Glutamatergic neuron (in vitro differentiated cells): Measurements from ENCODE around the gene PRKCE. TPM values are rescaled to one million over a fixed set of nuclear protein-coding genes. Genes with fewer than 3 reads are reported as not detected.
"Not testable (repeated sequence)": the region's sequence is repeated elsewhere in the genome, so short reads cannot be mapped to it uniquely, and the experiment has no call there.

Source experiments
- DNase-seq: peaks from one replicate; pipeline ENCODE4 v3.0.0; 2022
- H3K27ac Mint-ChIP-seq: one replicate; pipeline ENCODE4 v1.8.0; 2020; ENCODE audit warnings: mild to moderate bottlenecking, mixed read lengths, inconsistent platforms; ENCODE audit not compliant: unreplicated experiment
- H3K27me3 Mint-ChIP-seq: one replicate; pipeline ENCODE4 v1.8.0; 2020; ENCODE audit warnings: mild to moderate bottlenecking, moderate library complexity, mixed read lengths, inconsistent platforms; ENCODE audit not compliant: unreplicated experiment
- H3K36me3 Mint-ChIP-seq: one replicate; pipeline ENCODE4 v1.8.0; 2020; ENCODE audit warnings: mild to moderate bottlenecking, mixed read lengths, inconsistent platforms; ENCODE audit not compliant: unreplicated experiment
- H3K4me1 Mint-ChIP-seq: one replicate; pipeline ENCODE4 v1.8.0; 2020; ENCODE audit warnings: mild to moderate bottlenecking, low read depth, mixed read lengths, inconsistent platforms; ENCODE audit not compliant: unreplicated experiment
- H3K4me3 Mint-ChIP-seq: one replicate; pipeline ENCODE4 v1.8.0; 2020; ENCODE audit warnings: mild to moderate bottlenecking, mixed read lengths, inconsistent platforms; ENCODE audit not compliant: unreplicated experiment
- H3K9me3 Mint-ChIP-seq: one replicate; pipeline ENCODE4 v1.8.0; 2020; ENCODE audit warnings: mild to moderate bottlenecking, moderate library complexity, mixed read lengths, inconsistent platforms; ENCODE audit not compliant: unreplicated experiment
- total RNA-seq: library from RNA; stranded (reverse); fragmentation: NEBNext Ultra II Directional; extraction: Animal tissue kit (Norgen Biotek cat#: 25700); gene quantifications from one replicate; pipeline ENCODE4 v1.2.1, GENCODE V29; 2021; ENCODE audit not compliant: unreplicated experiment
- TF ChIP-seq, protein P1 (sequence below): fragments of 200-600 bp; sonication (generic); IDR thresholded peaks from one replicate; pipeline ENCODE4 v1.5.0; 2021; ENCODE audit not compliant: partially characterized antibody, unreplicated experiment

PRKCE gene
- total RNA-seq, 1 donor from 2014 or later: 74.8 TPM

DNA sequence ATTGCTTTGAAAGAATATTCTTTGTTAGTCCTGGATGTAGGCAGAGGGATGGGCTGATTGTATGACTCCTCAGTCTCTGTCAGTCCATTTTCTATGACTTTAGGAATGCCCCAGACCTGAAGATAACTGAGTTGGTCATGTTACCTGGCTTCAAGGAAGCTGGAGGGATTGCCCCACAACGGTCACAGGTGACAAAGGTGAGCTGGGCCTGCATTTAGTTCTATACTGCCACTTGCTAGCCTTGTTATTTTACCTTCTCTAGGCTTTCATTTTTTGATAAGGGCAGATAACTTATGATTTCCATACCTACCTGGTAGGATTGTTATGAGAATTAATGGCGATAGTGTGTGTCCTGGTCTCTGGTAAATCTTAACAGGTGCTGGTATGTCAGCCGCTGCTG lies 260.1 kb downstream of the PRKCE start:
- H3K36me3 Mint-ChIP-seq: no peaks in the 10 kb centered on the region
- H3K4me3 Mint-ChIP-seq: no peak overlapping the region
- TF ChIP-seq, protein P1, sequence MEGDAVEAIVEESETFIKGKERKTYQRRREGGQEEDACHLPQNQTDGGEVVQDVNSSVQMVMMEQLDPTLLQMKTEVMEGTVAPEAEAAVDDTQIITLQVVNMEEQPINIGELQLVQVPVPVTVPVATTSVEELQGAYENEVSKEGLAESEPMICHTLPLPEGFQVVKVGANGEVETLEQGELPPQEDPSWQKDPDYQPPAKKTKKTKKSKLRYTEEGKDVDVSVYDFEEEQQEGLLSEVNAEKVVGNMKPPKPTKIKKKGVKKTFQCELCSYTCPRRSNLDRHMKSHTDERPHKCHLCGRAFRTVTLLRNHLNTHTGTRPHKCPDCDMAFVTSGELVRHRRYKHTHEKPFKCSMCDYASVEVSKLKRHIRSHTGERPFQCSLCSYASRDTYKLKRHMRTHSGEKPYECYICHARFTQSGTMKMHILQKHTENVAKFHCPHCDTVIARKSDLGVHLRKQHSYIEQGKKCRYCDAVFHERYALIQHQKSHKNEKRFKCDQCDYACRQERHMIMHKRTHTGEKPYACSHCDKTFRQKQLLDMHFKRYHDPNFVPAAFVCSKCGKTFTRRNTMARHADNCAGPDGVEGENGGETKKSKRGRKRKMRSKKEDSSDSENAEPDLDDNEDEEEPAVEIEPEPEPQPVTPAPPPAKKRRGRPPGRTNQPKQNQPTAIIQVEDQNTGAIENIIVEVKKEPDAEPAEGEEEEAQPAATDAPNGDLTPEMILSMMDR: no peak
- H3K4me1 Mint-ChIP-seq: peaks cover 5% of the 10 kb centered on the region
- DNase-seq: no peak
- H3K27me3 Mint-ChIP-seq: peaks cover 13% of the 10 kb centered on the region
- H3K27ac Mint-ChIP-seq: no peak overlapping the region
- H3K9me3 Mint-ChIP-seq: peaks cover 4% of the 10 kb centered on the region

DNA sequence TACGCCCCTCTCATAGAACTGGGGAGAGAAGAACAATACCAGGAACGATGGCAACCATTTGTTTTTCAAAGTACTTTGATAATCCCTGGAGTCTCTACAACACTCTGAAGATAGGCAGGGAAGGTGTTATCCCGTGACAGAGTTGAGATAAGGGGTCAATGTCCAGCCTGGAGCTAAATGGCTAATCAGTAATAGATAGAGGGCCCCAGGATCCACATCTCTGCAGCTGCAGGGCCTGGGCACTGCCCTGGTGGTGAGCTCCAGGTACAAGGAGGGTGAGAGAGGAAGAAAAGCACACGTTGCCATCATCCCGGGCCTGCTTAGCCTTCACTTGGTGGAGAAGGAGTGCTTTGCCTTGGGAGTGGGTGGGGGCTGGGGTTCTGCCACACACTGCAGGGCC lies 260.6 kb downstream of the PRKCE start:
- TF ChIP-seq, protein P1: no peak
- Mint-ChIP-seq H3K27ac (no peak overlapping the region), H3K4me1 (peaks cover 5% of the 10 kb centered on the region), H3K4me3 (no peak overlapping the region), H3K9me3 (peaks cover 4% of the 10 kb centered on the region), H3K36me3 (no peaks in the 10 kb centered on the region), H3K27me3 (peaks cover 13% of the 10 kb centered on the region)
- DNase-seq: no peak

DNA sequence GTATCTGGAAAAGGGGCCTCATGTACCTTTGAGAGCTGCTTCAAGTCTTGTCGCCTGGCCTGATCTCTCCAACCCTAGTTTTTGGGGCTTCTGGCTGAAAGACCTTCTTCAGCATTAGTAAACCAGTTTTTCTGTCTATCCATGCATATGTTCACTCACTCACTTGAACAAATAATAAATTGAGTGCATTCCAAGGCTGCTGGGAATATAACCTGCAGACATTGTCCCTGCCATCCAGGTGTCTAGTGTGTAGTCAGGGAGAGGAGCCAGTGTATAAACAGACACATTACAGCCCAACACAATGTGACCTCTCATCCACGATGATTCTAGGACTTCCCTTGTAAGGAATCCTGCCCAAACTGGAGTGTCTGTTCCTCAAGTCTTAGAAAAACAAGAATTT lies 262.1 kb downstream of the PRKCE start:
- Mint-ChIP-seq H3K4me3 (no peak overlapping the region), H3K36me3 (no peaks in the 10 kb centered on the region), H3K9me3 (peaks cover 4% of the 10 kb centered on the region), H3K27ac (no peak overlapping the region), H3K27me3 (peaks cover 9% of the 10 kb centered on the region), H3K4me1 (peaks cover 7% of the 10 kb centered on the region)
- TF ChIP-seq, protein P1: no peak
- DNase-seq: no peak

DNA sequence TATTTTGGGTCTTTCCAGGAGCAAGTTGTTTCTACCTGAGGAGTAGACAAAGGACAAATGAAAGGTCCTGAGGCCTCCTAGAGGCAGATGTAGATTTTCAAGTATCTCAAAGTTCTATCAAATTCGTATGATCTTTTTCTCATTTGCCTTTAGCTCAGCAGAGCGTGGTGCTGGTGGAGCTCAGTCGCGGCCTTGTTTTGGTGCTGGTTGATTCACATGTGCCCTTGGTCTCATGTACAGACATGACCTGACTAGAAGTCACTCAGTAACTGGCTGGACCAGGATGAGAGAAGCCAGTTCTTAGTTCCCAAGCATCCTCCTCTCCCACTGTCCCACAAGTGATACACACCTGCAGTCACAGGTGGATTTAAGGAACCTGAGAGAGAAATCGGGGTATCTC lies 264.0 kb downstream of the PRKCE start:
- Mint-ChIP-seq H3K36me3 (no peaks in the 10 kb centered on the region), H3K4me3 (no peak overlapping the region), H3K9me3 (peaks cover 10% of the 10 kb centered on the region), H3K27me3 (peaks cover 6% of the 10 kb centered on the region), H3K4me1 (peaks cover 6% of the 10 kb centered on the region), H3K27ac (no peak overlapping the region)
- TF ChIP-seq, protein P1: no peak
- DNase-seq: no peak

DNA sequence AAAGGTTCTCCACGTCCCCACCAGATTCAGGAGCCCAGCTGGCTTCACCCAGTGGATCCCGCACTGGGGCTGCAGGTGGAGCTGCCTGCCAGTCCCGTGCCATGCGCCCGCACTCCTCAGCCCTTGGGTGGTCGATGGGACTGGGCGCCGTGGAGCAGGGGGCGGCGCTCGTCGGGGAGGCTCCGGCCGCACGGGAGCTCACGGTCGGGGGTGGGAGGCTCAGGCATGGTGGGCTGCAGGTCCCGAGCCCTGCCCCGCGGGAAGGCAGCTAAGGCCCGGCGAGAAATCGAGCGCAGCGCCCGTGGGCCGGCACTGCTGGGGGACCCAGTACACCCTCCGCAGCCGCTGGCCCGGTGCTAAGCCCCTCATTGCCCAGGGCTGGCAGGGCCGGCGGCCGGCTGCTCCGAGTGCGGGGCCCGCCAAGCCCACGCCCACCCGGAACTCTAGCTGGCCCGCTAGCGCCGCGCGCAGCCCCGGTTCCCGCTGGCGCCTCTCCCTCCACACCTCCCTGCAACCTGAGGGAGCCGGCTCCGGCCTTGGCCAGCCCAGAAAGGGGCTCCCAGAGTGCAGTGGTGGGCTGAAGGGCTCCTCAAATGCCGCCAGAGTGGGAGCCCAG lies 266.2 kb downstream of the PRKCE start:
- H3K4me1 Mint-ChIP-seq, H3K4me3 Mint-ChIP-seq, DNase-seq, H3K36me3 Mint-ChIP-seq, H3K27ac Mint-ChIP-seq, H3K27me3 Mint-ChIP-seq, H3K9me3 Mint-ChIP-seq: not testable (repeated sequence)
